Fibroblast of lung (primary cell): Measurements from ENCODE around the gene IP6K3. TPM values are rescaled to one million over a fixed set of nuclear protein-coding genes. Genes with fewer than 3 reads are reported as not detected.
A peak's percentile ranks its signal among the peaks of the same experiment; 100 is the strongest.

Source experiments
- DNase-seq, 2 donors: peaks; one replicate each; pipeline versions ENCODE4 v3.0.0 to v3.0.0-alpha.2; 2010; ENCODE audit warnings: low read depth in 2 of 2
- H2AFZ ChIP-seq: 2 replicates; pipeline ENCODE4 v1.5.1; 2012; ENCODE audit warnings: low read length, control low read depth, inconsistent platforms
- H3K27ac ChIP-seq: 2 replicates; pipeline ENCODE4 v1.5.1; 2011; ENCODE audit warnings: low read length, control low read depth; ENCODE audit not compliant: insufficient read depth
- H3K27me3 ChIP-seq: 2 replicates; pipeline ENCODE4 v1.5.1; 2011; ENCODE audit warnings: mild to moderate bottlenecking, low read length; ENCODE audit not compliant: control insufficient read depth, insufficient read depth
- H3K36me3 ChIP-seq: 2 replicates; pipeline ENCODE4 v1.5.1; 2011; ENCODE audit warnings: low read length; ENCODE audit not compliant: control insufficient read depth, insufficient read depth
- H3K4me1 ChIP-seq: 2 replicates; pipeline ENCODE4 v1.5.1; 2011; ENCODE audit warnings: low read length; ENCODE audit not compliant: control insufficient read depth, insufficient read depth; ENCODE audit errors: extremely low read depth
- H3K4me2 ChIP-seq: 2 replicates; pipeline ENCODE4 v1.5.1; 2011; ENCODE audit warnings: low read length, control low read depth; ENCODE audit not compliant: insufficient read depth; ENCODE audit errors: extremely low read depth
- H3K4me3 ChIP-seq, 4 experiments: fragments of 200-600 bp in 1 of 4; sonication (generic) in 1 of 4; replicated peaks in 1 of 4; 2 replicates each; pipeline ENCODE4 v1.5.1; 2011 to 2016; ENCODE audit warnings: low read length in 4 of 4, low read depth in 3 of 4, mild to moderate bottlenecking in 3 of 4, control low read depth in 2 of 4, inconsistent platforms in 1 of 4, mixed read lengths in 1 of 4; ENCODE audit not compliant: insufficient read depth in 1 of 4; ENCODE audit errors: control extremely low read depth in 1 of 4
- H3K79me2 ChIP-seq: 2 replicates; pipeline ENCODE4 v1.5.1; 2012; ENCODE audit warnings: mild to moderate bottlenecking, low read length, inconsistent platforms; ENCODE audit not compliant: control insufficient read depth, insufficient read depth
- H3K9ac ChIP-seq: 2 replicates; pipeline ENCODE4 v1.5.1; 2011; ENCODE audit warnings: mild to moderate bottlenecking, low read length, control low read depth; ENCODE audit not compliant: insufficient read depth
- H3K9me3 ChIP-seq: 2 replicates; pipeline ENCODE4 v1.5.1; 2012; ENCODE audit warnings: low read depth, low read length; ENCODE audit not compliant: control insufficient read depth, insufficient read depth
- H4K20me1 ChIP-seq: 2 replicates; pipeline ENCODE4 v1.5.1; 2011; ENCODE audit warnings: low read length; ENCODE audit not compliant: control insufficient read depth, insufficient read depth; ENCODE audit errors: extremely low read depth
- CTCF ChIP-seq, 2 donors: IDR thresholded peaks in 1 of 2; conservative IDR thresholded peaks in 1 of 2; 1 replicate in 1 of 2; 2 replicates in 1 of 2; pipeline ENCODE4 v1.5.1; 2011 to 2012; ENCODE audit warnings: low read length in 2 of 2, control low read depth in 1 of 2, inconsistent platforms in 1 of 2, low read depth in 1 of 2, mild to moderate bottlenecking in 1 of 2
- EZH2 ChIP-seq: IDR thresholded peaks from 2 replicates; pipeline ENCODE4 v1.5.1; 2012; ENCODE audit warnings: low read length, control low read depth, mild to moderate bottlenecking; ENCODE audit errors: missing control alignments
- polyA plus RNA-seq, 2 donors: library from polyadenylated mRNA; depleted of rRNA in 1 of 2; stranded (reverse) in 1 of 2; unstranded in 1 of 2; fragments of >200 nt; gene quantifications; 2 replicates each; pipeline ENCODE4 v1.2.1, GENCODE V29; 2011 to 2012; ENCODE audit warnings: missing spikeins in 1 of 2
- total RNA-seq: library from RNA; depleted of rRNA; stranded (reverse); fragments of >200 nt; gene quantifications from 2 replicates; pipeline ENCODE4 v1.2.1, GENCODE V29; 2014

The IP6K3 gene
- total and polyA plus RNA-seq, 2 donors (not counting 1 experiment from before 2014, with no cell fraction given) = 0.84 to 5.4 TPM

GRCh38 chr6:33676416-33677142 is 70.1 kb downstream of the IP6K3 start:
- Histone ChIP-seq H3K79me2 (no peaks in the 10 kb centered on the region), H4K20me1 (no peaks in the 10 kb centered on the region), H3K27ac (peak overlapping the region; percentile 20), H3K4me3 (no peak overlapping the region), H2AFZ (no peak overlapping the region), H3K36me3 (peaks cover 33% of the 10 kb centered on the region), H3K4me2 (peak overlapping the region; percentile 25), H3K9ac (peak overlapping the region; percentile 2), H3K27me3 (no peaks in the 10 kb centered on the region), H3K4me1 (peaks cover 23% of the 10 kb centered on the region), H3K9me3 (no peaks in the 10 kb centered on the region)
- no peak for DNase-seq
- TF ChIP-seq EZH2 (no peak), CTCF (conservative IDR thresholded peaks at IDR 0.05 in 1 of 2, IDR thresholded peaks at IDR 0.05 in 1 of 2; ENCODE audit: low read depth in 1 of 2, low read length in 2 of 2) (no peak)

- Histone ChIP-seq H2AFZ (no peak overlapping the region), H3K4me3 (no peak overlapping the region), H4K20me1 (no peaks in the 10 kb centered on the region), H3K4me2 (no peak overlapping the region), H3K27ac (no peak overlapping the region), H3K4me1 (peaks cover 25% of the 10 kb centered on the region), H3K36me3 (peaks cover 34% of the 10 kb centered on the region), H3K27me3 (no peaks in the 10 kb centered on the region), H3K9ac (no peak overlapping the region), H3K9me3 (no peaks in the 10 kb centered on the region), H3K79me2 (no peaks in the 10 kb centered on the region)
- TF ChIP-seq EZH2 (no peak), CTCF (conservative IDR thresholded peaks at IDR 0.05 in 1 of 2, IDR thresholded peaks at IDR 0.05 in 1 of 2; ENCODE audit: low read depth in 1 of 2, low read length in 2 of 2) (no peak)
- DNase-seq = no peak
Measured at GRCh38 chr6:33675968-33676367, 70.7 kb downstream of the IP6K3 start.

GRCh38 chr6:33673851-33674250 is 72.9 kb downstream of the IP6K3 start:
- Histone ChIP-seq H3K27ac (no peak overlapping the region), H3K27me3 (no peaks in the 10 kb centered on the region), H3K4me1 (peaks cover 25% of the 10 kb centered on the region), H3K4me3 (no peak overlapping the region), H2AFZ (no peak overlapping the region), H4K20me1 (peaks cover 2% of the 10 kb centered on the region), H3K79me2 (no peaks in the 10 kb centered on the region), H3K36me3 (peaks cover 32% of the 10 kb centered on the region), H3K9ac (no peak overlapping the region), H3K4me2 (no peak overlapping the region), H3K9me3 (no peaks in the 10 kb centered on the region)
- no peak for TF ChIP-seq CTCF (conservative IDR thresholded peaks at IDR 0.05 in 1 of 2, IDR thresholded peaks at IDR 0.05 in 1 of 2; ENCODE audit: low read depth in 1 of 2, low read length in 2 of 2)
- no peak for TF ChIP-seq EZH2
- no peak for DNase-seq
